ENCODE measurements around the gene PTPRN2. TPM values are rescaled to one million over a fixed set of nuclear protein-coding genes. Genes with fewer than 3 reads are reported as not detected.

Gene PTPRN2
- total and polyA plus RNA-seq, 2 of the 13 experiments (the other 11 are each of a cell fraction or from before 2014, with no cell fraction given) = 2.5 to 24.2 TPM

DNA sequence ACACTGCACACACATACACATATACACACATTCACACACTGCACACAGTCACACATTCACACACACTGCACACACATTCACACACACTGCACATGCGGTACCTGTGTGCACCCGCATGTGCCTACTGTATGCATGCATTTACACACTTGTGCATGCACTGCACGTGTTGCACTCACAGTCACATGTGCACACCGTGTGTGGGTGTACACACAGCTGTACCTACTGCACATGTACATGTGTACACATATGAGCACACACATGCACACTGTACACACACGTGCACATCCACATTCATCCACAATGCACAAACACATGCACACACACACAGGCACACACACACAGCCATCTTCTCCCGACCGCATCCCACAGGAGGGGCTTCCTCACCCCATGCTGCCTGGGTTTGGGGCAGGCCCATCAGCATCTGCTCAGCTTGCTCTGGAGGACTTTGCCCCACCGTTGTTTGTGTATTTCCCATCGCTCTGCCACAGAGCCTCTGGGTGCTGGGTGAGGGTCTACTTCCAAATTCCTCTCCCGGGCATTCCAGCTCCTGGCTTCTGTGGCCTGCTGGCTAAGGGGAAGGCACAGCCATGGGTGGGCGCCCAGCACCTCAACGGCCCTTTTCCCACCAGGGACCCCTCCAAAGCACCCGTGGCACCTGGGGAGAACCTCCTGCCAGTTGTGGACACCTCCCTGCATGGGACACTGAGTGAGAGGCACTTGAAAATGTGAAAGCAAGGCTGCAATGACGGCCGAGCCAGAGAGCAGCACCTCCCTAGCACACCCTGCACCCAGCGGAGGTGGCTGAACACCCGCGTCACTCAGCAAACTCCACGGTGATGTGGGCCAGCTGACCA is 324.3 kb downstream of the PTPRN2 start (continued):
- TF ChIP-seq, protein P1, sequence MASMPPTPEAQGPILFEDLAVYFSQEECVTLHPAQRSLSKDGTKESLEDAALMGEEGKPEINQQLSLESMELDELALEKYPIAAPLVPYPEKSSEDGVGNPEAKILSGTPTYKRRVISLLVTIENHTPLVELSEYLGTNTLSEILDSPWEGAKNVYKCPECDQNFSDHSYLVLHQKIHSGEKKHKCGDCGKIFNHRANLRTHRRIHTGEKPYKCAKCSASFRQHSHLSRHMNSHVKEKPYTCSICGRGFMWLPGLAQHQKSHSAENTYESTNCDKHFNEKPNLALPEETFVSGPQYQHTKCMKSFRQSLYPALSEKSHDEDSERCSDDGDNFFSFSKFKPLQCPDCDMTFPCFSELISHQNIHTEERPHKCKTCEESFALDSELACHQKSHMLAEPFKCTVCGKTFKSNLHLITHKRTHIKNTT (CRISPR knock-in tag; IDR thresholded peaks at IDR 0.05) = no peak
- no peak for TF ChIP-seq SMAD3 (CRISPR knock-in tag; IDR thresholded peaks at IDR 0.05)
- no peak for TF ChIP-seq TRIM24 (CRISPR knock-in tag; IDR thresholded peaks at IDR 0.05)
- TF ChIP-seq ZSCAN31 (CRISPR knock-in tag; IDR thresholded peaks at IDR 0.05; ENCODE audit: low read depth) = no peak
- no peak for TF ChIP-seq BHLHE40 (IDR thresholded peaks at IDR 0.05; ENCODE audit: low read length)
- TF ChIP-seq ZNF121 (CRISPR knock-in tag; IDR thresholded peaks at IDR 0.05) = no peak
- TF ChIP-seq ADNP (CRISPR knock-in tag; IDR thresholded peaks at IDR 0.05) = no peak
- TF ChIP-seq, protein P2, sequence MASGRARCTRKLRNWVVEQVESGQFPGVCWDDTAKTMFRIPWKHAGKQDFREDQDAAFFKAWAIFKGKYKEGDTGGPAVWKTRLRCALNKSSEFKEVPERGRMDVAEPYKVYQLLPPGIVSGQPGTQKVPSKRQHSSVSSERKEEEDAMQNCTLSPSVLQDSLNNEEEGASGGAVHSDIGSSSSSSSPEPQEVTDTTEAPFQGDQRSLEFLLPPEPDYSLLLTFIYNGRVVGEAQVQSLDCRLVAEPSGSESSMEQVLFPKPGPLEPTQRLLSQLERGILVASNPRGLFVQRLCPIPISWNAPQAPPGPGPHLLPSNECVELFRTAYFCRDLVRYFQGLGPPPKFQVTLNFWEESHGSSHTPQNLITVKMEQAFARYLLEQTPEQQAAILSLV (CRISPR knock-in tag; IDR thresholded peaks at IDR 0.05; ENCODE audit: borderline replicate concordance) = no peak
- TF ChIP-seq, protein P3, sequence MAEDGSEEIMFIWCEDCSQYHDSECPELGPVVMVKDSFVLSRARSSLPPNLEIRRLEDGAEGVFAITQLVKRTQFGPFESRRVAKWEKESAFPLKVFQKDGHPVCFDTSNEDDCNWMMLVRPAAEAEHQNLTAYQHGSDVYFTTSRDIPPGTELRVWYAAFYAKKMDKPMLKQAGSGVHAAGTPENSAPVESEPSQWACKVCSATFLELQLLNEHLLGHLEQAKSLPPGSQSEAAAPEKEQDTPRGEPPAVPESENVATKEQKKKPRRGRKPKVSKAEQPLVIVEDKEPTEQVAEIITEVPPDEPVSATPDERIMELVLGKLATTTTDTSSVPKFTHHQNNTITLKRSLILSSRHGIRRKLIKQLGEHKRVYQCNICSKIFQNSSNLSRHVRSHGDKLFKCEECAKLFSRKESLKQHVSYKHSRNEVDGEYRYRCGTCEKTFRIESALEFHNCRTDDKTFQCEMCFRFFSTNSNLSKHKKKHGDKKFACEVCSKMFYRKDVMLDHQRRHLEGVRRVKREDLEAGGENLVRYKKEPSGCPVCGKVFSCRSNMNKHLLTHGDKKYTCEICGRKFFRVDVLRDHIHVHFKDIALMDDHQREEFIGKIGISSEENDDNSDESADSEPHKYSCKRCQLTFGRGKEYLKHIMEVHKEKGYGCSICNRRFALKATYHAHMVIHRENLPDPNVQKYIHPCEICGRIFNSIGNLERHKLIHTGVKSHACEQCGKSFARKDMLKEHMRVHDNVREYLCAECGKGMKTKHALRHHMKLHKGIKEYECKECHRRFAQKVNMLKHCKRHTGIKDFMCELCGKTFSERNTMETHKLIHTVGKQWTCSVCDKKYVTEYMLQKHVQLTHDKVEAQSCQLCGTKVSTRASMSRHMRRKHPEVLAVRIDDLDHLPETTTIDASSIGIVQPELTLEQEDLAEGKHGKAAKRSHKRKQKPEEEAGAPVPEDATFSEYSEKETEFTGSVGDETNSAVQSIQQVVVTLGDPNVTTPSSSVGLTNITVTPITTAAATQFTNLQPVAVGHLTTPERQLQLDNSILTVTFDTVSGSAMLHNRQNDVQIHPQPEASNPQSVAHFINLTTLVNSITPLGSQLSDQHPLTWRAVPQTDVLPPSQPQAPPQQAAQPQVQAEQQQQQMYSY (CRISPR knock-in tag; IDR thresholded peaks at IDR 0.05) = no peak
- TF ChIP-seq SIX4 (CRISPR knock-in tag; IDR thresholded peaks at IDR 0.05) = no peak
- no peak for TF ChIP-seq TP53 (CRISPR knock-in tag; conservative IDR thresholded peaks at IDR 0.05)
- no peak for TF ChIP-seq ATM (IDR thresholded peaks at IDR 0.05; ENCODE audit: borderline replicate concordance)
- TF ChIP-seq ZFP36L2 (CRISPR knock-in tag; IDR thresholded peaks at IDR 0.05) = no peak
- TF ChIP-seq, protein P4, sequence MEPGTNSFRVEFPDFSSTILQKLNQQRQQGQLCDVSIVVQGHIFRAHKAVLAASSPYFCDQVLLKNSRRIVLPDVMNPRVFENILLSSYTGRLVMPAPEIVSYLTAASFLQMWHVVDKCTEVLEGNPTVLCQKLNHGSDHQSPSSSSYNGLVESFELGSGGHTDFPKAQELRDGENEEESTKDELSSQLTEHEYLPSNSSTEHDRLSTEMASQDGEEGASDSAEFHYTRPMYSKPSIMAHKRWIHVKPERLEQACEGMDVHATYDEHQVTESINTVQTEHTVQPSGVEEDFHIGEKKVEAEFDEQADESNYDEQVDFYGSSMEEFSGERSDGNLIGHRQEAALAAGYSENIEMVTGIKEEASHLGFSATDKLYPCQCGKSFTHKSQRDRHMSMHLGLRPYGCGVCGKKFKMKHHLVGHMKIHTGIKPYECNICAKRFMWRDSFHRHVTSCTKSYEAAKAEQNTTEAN (CRISPR knock-in tag; conservative IDR thresholded peaks at IDR 0.05) = no peak
- TF ChIP-seq HOXA7 (CRISPR knock-in tag; IDR thresholded peaks at IDR 0.05) = no peak
- no peak for TF ChIP-seq BRCA1 (CRISPR knock-in tag; IDR thresholded peaks at IDR 0.05)
- TF ChIP-seq TAF15 (IDR thresholded peaks at IDR 0.05; ENCODE audit: low read depth, low read length, poor library complexity, severe bottlenecking) = no peak
- TF ChIP-seq, protein P5, sequence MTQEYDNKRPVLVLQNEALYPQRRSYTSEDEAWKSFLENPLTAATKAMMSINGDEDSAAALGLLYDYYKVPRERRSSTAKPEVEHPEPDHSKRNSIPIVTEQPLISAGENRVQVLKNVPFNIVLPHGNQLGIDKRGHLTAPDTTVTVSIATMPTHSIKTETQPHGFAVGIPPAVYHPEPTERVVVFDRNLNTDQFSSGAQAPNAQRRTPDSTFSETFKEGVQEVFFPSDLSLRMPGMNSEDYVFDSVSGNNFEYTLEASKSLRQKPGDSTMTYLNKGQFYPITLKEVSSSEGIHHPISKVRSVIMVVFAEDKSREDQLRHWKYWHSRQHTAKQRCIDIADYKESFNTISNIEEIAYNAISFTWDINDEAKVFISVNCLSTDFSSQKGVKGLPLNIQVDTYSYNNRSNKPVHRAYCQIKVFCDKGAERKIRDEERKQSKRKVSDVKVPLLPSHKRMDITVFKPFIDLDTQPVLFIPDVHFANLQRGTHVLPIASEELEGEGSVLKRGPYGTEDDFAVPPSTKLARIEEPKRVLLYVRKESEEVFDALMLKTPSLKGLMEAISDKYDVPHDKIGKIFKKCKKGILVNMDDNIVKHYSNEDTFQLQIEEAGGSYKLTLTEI (CRISPR knock-in tag; conservative IDR thresholded peaks at IDR 0.05) = no peak; the same call in 1 of the 2 replicates
- TF ChIP-seq DMAP1 (CRISPR knock-in tag; IDR thresholded peaks at IDR 0.05) = 0 out of 2 replicates have a peak, but pooled peaks have one; percentile 9
- TF ChIP-seq TARDBP (CRISPR knock-in tag; IDR thresholded peaks at IDR 0.05) = 0 out of 2 replicates have a peak, but pooled peaks have one; percentile 53
